GM21447 (cell line): Measurements from ENCODE around the gene CTNNA2.

ENCODE experiments used
- ATAC-seq: cut with Tn5 transposase; IDR thresholded peaks from one replicate; pipeline ENCODE4 v1.9.1; 2021; ENCODE audit not compliant: unreplicated experiment

Gene CTNNA2

GRCh38 chr2:79611448-79612016 is 98.7 kb downstream of the CTNNA2 start:
- no peak for ATAC-seq

GRCh38 chr2:79612999-79613398 is 100.1 kb downstream of the CTNNA2 start:
- no peak for ATAC-seq

- no peak for ATAC-seq
Measured at GRCh38 chr2:79619442-79619841, 106.6 kb downstream of the CTNNA2 start.

- ATAC-seq: no peak
Measured at GRCh38 chr2:79619976-79620375, 107.1 kb downstream of the CTNNA2 start.

- ATAC-seq: no peak
Measured at GRCh38 chr2:79620679-79621078, 107.8 kb downstream of the CTNNA2 start.

GRCh38 chr2:79621252-79621651 is 108.4 kb downstream of the CTNNA2 start:
- no peak for ATAC-seq

- ATAC-seq: no peak
Measured at GRCh38 chr2:79621755-79622154, 108.9 kb downstream of the CTNNA2 start.

GRCh38 chr2:79622508-79622907 is 109.7 kb downstream of the CTNNA2 start:
- ATAC-seq: no peak

- ATAC-seq: no peak
Measured at GRCh38 chr2:79627237-79627636, 114.4 kb downstream of the CTNNA2 start.

GRCh38 chr2:79630060-79630459 is 117.2 kb downstream of the CTNNA2 start:
- no peak for ATAC-seq

GRCh38 chr2:79630972-79631557 is 118.2 kb downstream of the CTNNA2 start:
- no peak for ATAC-seq

- no peak for ATAC-seq
Measured at GRCh38 chr2:79638410-79638809, 125.6 kb downstream of the CTNNA2 start.

GRCh38 chr2:79638954-79639353 is 126.1 kb downstream of the CTNNA2 start:
- no peak for ATAC-seq

- ATAC-seq: no peak
Measured at GRCh38 chr2:79640001-79640400, 127.2 kb downstream of the CTNNA2 start.

GRCh38 chr2:79649531-79649930 is 136.7 kb downstream of the CTNNA2 start:
- no peak for ATAC-seq

GRCh38 chr2:79660557-79660956 is 147.7 kb downstream of the CTNNA2 start:
- ATAC-seq: no peak

- no peak for ATAC-seq
Measured at GRCh38 chr2:79665091-79665490, 152.2 kb downstream of the CTNNA2 start.

GRCh38 chr2:79666430-79666829 is 153.6 kb downstream of the CTNNA2 start:
- ATAC-seq: no peak

- no peak for ATAC-seq
Measured at GRCh38 chr2:79669714-79670113, 156.9 kb downstream of the CTNNA2 start.

- ATAC-seq: no peak
Measured at GRCh38 chr2:79670198-79670597, 157.3 kb downstream of the CTNNA2 start.

- no peak for ATAC-seq
Measured at GRCh38 chr2:79686884-79687283, 174.0 kb downstream of the CTNNA2 start.

GRCh38 chr2:79695248-79695647 is 182.4 kb downstream of the CTNNA2 start:
- no peak for ATAC-seq

- ATAC-seq: no peak
Measured at GRCh38 chr2:79697200-79697599, 184.3 kb downstream of the CTNNA2 start.
